Stimulated activated CD8-positive, alpha-beta memory T cell treated with anti-CD3 and anti-CD28 coated beads, Interleukin-4, amount 100 ng/mL, for 48 hours (primary cell): ENCODE data around the gene MAPK4.
"Not testable (repeated sequence)": the region's sequence is repeated elsewhere in the genome, so short reads cannot be mapped to it uniquely, and the experiment has no call there.

Experiments
- DNase-seq: peaks from one replicate; pipeline ENCODE4 v3.0.0-alpha.2; 2020

MAPK4 gene

DNA sequence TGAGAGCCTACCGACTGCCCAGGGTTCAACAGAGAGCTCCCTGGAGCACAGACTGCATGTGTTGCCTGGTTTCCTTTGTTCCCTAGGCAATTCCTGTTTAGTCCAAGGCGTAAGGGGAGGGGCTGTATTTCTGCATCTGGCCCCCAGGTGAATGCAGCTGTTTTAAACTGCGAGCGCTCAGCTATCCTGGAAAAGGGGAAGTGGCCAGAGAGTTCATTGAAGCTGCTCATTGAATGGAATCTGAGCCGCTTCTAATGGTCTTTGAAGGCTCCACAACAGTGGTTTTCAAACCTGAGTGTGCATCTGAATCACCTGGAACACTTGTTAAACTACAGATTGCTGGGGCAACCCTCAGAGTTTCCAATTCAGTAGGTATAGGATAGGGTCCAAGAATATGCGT is 18.1 kb downstream of the MAPK4 start:
- DNase-seq = no peak

DNA sequence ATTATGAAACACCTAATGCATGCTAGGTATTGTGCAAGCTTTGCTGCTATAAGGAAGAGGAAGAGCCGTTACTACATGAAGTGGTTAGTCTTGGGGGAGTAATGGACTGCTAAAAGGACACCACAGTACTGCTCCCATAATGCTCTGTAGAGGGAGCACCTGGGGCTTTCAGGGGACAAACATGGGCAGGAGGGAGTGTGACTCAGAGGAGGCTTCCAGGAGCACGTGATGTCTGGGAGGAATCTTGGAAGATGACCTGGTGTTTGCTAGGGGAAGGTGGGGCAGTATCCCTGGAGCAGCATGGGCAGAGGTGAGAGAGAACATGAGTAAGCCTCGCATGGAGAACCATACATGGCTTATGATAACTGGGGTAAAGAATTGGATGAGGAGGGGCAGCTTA is 18.8 kb downstream of the MAPK4 start:
- no peak for DNase-seq

DNA sequence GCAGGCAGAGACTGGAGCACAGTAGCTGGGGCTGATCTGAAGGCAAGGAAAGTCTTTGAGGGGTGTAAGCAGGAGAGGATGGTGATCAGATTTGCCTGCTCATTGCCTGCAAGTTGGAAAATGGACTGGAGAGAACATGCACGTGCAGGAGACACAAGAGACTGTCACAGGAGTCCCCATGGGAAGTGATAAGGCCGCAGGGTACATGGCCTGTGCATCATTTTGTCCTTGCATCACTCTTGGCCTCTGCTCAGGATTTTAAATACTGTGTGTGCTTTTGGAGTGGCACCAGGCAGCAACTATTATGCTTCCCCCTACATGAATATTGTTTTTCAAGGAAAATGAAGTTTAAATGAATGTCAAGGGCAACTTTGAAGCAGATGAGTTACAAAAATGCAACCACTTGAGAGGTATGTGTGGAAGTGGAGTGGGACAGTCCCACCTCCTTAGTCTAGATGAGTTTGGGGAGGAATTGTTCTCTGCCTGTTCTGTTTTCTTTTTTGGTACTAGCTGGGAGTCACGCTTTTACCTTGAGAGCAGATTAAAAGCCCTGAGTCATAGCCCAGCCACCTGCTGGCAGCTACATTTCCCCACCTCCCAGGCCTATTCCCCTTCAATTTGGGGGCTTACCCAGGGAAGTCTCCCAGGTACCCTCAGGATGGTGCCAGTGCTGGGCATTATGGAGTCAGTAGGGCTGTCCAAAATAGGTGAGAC is 19.3 kb downstream of the MAPK4 start:
- no peak for DNase-seq

DNA sequence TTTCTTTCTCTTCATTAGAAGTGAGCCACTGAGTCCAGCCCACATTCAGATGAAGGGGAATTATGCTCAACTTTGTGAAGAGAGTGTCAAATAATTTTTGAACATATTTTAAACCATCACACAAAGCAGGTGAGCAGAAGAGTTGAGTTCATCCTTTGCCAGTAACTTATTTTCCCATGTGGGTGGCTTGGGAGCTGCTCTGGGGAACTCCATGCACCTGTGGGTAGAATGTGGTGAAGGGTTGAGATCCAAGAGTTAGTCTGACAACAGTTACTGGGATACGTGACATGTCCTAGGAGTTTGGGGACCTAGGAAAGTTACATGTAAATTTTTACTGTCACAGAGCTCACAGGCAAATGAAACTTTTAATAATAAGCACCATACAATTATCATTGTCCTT is 21.6 kb downstream of the MAPK4 start:
- no peak for DNase-seq

DNA sequence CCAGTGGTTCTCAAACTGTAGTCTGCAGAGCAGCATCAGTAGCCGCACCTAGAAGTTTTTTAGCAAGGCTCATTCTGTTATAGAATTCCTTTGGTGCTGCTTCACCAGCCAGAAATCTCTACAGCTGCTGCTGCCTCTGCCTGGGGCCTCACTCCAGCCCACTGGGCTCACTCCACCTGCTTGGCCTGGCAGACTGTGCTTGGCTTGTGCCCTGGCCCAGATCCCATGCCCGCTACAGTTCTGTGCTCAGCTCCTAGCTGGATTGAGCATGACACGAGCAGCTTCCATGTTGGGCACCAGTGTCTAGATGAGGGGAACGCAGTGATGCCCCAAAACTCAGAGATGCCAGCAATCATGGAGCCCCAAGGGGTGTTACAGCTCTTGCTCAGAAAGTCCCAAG is 22.6 kb downstream of the MAPK4 start:
- no peak for DNase-seq

DNA sequence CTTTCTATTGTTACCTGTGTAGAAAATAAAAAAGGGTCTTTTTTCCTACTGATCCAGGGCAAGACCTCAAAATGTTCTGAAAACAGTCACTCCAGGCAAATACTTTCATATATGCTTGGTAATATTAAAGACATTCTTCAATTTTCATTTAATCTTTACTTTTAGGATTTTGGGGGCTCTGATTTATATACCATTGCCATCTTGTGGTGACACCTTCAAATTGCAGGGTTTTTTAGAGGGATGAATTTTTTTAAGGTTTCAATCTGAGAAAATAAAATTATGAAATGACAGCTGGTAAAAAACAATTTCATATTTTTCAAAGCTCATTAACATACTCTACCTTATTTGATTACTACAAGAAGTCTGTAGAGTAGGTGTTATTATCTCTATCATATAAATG is 26.8 kb downstream of the MAPK4 start:
- no peak for DNase-seq

DNA sequence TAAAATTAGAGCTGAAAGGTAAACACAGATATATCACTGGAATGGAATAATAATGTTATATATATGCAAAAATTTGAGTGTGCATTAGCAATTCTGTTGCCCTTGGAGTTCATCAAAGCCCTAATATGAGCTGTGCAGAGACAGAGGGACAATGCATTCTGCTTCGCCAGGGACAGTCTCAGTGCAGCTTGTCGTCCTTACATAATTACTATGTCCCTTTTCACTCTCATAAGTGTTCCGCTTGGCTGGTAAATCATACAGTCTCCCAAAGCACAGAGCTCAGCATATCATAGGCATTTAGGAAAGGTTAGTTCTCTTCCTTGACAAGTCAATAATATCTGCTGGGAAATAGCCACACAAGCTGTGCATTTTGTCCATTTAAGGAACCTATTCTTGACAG is 30.7 kb downstream of the MAPK4 start:
- DNase-seq = no peak

DNA sequence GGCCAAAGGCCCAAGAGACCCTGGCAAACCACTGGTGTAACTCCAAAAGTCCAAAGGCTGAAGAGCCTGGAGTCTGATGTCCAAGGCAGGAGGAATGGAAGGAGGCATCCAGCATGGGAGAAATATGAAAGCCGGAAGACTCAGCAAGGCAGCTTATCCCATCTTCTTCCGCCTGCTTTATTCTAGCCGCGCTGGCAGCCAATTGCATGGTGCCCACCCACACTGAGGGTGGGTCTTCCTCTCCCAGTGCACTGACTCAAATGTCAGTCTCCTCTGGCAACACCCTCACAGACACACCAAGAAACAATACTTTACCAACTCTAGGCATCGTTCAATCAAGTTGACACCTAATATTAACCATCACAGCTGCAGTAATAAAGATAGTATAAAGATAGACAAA is 34.1 kb downstream of the MAPK4 start:
- DNase-seq = no peak

DNA sequence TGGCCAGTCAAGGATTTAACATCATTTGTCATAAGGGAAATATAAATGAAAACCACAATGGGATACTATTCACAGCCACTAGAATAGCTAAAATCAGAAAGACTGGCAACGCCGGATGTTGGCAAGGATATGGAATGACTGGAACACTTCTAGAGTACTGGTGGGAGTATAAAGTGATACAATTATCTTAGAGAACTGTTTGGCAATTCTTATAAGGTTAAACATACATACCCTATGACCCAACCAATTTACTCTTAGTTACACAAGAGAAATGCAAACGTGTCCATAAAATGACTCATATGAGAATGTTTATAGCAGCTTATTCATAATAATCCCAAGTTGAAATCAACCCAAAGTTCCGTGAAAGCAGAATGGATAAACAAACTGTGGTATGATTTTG is 35.1 kb downstream of the MAPK4 start:
- no peak for DNase-seq

DNA sequence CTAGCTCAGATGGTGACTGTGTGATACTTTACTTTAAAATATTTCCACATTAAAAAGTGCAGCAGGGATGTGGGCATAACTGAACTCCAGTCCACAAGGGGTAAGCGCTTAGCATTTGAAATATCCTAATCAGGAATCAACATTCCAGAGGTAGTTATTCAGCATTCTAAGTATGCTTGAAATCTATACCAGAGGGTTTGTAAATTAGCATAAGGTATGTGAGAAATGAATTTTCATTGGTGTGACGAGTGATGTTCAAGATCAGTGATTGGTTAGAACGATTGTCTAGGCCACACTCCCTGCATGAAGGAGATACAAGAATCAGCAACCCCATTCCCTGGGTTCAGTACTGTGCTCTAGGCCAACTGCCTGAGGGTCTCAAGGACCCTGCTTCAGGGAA is 42.6 kb downstream of the MAPK4 start:
- no peak for DNase-seq

DNA sequence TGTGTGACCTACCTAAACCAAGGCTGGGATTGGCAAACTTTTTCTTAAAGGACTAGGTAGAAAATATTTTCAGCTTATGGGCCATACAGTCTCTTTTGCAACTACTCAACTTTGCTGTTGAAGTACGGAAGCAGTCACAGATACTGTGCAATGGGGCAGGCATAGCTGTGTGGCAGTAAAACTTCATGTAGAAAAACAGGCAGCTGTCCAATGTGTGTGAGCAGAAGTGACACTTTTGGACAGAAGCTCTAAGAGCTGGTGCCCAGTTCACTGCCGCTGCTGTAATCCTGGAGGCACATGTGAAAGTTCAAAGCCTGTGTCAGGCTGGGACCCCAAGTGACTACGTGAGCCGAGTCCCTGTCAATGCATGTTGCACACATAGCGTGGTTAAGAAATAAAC is 46.7 kb downstream of the MAPK4 start:
- DNase-seq = no peak

DNA sequence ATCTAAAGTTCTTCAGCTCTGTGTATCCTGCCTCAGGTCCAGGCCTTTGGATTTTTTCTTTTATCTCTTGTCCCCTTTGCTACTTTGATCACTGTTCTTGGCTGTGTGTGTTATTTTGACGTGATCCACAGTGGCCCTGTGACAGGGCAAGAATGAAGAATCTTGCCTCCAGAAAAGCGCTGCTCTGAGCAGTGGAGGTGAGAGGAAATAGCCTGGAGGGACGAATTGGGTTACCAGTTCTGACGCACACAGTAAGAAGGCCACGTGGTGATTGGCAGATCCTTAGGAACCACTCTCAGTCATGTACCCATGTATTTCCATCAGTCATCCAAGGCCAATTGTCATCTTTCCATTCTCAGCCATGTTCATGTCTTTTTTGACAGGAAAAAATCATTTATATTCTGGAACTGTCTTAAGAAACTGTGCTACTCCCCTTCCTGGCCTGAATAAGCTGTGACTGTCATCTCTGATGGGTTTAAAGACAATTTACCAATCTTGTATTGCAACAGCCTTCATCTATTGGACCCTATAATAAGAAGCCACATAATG is 47.6 kb downstream of the MAPK4 start:
- no peak for DNase-seq

DNA sequence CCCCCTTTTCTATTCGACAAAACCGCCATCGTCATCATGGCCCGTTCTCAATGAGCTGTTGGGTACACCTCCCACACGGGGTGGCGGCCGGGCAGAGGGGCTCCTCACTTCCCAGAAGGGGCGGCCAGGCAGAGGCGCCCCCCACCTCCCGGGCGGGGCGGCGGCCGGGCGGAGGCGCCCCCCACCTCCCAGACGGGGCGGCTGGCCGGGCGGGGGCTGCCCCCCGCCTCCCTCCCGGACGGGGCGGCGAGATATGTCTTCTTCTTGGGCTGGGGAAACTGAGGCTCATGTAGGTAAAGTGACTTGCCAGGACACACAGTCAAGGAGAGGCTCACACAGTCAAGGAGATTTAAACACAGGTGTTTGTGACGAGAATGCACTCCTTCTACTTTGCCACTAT is 49.3 kb downstream of the MAPK4 start:
- not testable (repeated sequence) for DNase-seq

DNA sequence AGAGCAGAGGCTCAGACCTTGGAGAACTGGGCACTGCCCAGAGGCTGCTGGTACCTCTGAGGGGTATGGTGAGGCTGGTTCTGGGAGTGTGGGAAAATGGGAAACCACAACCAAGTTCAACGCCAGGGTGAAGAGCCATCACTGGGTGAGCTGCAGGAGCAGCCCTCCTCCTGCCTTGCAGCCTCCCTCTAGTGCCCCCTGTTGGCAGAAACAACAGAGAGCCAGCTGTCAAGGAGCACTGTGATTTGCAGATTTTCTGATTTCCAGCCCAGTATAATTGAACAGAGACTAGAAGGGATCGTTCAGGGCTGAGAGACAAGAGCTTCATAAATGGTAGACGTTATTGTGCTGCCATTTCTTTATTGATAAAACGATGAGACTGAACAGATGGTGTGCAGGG is 50.5 kb downstream of the MAPK4 start:
- peak; percentile 27 for DNase-seq

DNA sequence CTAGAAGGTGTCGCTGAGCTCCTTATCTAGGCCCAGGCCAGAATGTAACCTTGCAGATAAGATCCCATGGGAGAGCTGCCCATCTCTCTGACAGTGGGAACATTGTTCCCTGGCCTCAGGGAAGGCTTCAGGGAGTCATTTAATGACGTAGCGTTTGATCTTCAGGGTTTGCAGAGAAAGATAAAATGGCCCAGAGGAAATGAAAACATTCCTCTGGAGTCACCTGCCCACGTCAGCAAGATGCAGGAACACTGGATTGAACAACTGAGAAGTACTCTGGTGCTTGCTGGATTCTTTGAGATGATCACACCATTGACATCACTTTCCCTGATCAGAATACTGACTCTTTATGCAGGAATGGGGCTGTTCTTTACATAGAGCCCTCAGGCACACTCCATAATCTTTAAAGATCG is 51.6 kb downstream of the MAPK4 start:
- DNase-seq = no peak

DNA sequence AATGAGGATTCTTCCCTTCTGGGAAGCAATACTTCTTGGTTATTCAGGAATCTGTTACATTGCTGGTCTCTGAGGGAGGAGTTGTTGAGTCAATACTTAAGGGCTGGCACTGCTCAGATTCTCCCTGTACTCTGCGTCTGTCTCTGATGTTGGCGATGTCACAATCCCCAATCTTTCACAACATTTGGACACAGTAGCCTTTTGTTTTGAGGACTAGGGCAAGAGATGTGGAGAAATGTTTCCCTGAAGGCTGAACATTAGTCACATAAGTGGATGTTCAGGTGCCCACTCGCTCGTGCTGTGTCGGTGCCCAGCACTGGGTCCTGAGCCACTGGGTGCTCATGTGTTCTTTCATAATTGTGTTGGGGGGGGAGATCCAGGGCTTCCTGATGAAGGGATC is 55.0 kb downstream of the MAPK4 start:
- DNase-seq = no peak

DNA sequence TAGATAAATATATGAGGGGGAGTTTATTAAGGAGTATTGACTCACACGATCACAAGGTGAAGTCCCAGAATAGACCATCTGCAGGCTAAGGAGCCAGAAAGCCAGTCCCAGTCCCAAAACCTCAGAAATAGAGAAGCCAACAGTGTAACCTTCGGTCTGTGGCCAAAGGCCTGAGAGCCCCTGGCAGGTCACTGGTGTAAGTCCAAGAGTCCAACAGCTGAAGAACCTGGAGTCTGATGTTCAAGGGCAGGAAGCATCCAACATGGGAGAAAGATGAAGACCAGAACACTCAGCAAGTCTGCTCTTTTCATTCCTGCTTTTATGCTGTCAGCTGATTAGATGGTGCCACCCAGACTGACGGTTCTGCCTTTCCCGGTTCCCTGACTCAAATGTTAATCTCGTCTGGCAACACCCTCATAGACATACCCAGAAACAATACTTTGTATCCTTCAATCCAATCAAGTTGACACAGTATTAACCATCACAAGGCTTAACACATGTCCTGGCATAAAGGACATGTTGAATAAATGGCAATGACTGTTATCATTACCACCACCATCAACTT is 56.7 kb downstream of the MAPK4 start:
- no peak for DNase-seq

DNA sequence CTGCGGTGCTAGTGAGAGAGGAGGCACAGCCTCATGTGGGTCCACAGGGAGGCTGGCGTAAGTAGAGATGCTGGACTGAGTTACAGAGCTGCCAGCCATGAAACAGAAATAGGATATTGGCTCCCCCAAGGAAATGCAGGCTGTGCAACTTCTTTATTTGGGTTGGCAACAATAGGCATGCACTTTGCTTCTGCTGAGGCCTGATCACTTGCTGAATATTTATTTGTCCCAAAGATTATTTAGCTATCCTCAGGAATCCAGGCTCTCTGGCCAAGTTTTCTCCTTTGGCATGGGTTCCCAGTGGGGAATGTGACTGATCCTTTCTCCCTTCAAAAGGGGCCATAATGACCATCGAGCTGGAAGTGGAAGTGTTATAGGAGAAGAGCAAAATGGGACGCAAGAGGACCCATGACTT is 60.0 kb downstream of the MAPK4 start:
- DNase-seq = no peak

DNA sequence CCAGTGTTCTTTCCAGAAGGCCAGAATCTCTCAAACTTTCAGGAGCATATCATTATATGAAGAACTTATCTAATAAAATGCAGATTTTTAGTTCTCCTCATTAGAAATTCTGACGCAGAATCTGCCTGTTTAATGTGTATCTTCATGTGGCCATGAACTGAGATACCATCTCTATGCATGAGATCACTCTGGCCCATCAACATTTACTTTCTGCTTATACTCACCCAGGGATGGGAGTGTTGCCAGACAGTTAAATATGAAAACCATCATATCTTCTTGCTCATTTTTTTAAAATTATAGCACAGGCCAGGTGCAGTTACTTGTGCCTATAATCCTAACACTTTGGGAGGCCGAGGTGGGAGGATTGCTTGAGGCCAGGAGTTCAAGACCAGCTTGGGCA is 60.4 kb downstream of the MAPK4 start:
- DNase-seq = no peak

DNA sequence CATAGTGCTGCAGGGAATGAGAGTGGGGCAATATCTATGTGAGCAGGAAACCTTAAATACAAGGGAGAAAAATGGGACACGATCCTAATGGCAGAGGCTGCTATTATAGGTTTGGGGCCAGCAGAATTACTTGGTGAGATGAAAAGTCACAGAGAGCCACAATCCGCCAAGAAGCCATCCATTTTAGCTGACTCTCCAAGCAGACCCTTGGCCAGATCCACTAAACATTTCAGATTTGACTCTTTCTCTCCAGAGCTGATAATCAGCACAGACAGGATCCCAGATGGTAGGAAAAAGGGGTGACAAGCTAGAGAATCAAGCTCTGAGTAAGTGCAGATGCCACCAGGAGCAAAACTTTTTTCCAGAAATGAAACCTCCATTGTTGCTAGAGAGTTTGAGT is 61.5 kb downstream of the MAPK4 start:
- DNase-seq = no peak

DNA sequence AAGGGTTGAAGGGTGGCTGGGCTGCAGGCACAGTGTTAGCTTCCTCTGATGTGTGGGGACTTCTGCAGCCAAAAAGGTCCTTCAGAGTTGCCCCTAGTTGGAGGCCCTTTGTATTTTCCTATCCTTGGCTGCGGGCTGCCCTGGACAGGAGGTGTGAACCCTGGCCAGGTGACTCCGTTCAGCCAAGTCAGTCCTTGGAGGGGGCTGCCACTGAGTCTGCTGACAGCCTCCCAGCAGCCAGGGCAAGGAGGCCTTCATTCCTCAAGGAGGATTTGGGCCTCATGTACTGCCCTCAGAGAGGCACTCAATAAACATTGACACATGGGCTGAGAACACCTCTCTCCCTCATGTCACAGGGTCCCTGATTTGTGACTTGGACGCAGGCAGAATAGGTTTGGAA is 62.4 kb downstream of the MAPK4 start:
- no peak for DNase-seq

DNA sequence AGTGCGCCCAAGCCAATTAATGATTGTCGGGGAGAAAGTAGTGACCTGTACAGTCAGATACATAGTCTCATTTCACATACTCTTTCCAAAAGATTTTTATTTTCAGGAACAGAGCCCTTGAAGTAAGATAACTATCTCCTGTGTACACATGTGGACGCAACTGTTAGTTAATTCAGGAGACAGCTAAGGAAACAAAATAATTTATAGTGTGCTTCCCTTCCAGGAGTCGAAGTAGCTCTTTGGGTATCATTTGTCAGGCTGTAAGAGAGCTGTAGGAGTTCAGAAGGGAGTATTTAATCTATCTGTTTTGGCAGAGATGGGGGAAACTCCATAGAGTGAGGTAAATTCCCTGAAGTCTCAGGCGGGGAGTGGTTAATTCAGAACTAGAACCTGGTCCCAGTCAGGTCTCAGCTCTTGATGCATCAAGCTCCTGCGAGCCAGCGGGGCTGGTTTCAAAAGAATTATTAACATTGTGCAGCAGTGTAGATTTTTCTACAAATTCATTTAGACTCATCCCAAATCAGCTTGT is 63.0 kb downstream of the MAPK4 start:
- no peak for DNase-seq

DNA sequence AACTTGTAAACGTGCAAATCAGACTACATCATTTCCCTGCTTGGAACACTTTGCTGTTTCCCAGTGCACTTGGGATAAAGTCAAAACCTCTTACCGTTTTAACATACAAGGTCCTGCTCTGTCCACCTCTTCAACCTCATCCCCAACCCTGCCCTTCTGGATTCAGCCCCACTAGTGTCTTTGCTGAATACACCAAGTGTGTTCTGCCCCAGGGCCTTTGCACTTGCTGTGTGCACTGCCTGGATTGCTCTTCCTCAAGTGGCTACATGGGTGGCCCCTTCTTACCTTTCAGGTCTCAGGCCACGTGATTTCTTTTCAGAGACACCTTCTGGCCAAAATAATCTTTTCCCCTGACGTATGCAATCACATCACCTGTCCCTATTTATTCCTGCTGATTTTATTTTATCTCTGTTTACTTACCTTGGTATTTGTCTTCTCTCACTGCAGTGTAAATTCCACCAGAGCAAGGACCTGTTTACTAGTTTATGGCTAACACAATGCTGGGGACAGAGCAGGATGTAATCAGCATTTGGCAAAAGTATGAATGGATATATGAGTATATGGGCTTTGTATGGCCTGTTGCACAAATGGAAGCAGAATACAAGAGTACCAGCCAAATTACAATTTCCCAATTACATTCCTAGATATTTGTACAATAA is 63.9 kb downstream of the MAPK4 start:
- DNase-seq = no peak

DNA sequence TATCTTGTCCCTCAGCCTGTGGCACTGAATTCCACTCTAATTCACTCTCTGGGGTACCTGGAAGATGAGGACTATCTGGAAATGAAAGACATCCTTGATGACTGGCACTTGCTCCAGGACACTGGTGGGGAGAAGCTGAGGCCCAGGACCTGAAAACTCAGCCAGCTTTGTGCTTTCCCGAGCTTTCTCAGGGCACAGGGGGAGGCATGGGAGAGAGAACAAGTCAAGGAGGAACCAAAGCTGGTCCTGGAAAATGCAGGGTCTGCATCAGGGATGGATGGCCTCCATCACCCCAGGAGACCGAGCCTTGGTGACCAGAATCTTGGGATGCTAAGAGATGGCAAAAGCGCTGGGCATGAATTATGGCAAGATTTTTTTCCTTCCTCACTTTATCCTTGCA is 65.1 kb downstream of the MAPK4 start:
- DNase-seq = no peak
